ENCODE measurements around the gene IGFN1.

Gene IGFN1

DNA sequence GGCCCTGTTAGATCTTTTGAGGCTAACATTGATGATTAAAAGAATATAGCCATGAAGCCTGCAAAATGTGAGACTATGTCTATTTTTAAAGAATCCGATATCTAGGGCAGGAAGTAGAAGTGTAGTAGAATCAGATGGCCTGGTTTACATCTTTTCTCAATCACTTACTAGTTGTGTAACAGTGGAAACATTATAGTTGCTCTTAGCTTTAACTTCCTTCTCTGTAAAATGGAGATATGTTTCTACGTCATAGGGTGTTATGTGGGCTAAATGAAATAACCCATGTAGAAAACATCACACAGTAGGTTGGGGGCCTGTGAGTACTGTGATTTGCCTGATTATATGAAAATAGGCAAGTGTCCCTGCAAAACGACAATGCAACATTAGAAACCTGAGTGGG is 4.4 kb upstream of the IGFN1 start:
- DNase-seq = no peak

DNA sequence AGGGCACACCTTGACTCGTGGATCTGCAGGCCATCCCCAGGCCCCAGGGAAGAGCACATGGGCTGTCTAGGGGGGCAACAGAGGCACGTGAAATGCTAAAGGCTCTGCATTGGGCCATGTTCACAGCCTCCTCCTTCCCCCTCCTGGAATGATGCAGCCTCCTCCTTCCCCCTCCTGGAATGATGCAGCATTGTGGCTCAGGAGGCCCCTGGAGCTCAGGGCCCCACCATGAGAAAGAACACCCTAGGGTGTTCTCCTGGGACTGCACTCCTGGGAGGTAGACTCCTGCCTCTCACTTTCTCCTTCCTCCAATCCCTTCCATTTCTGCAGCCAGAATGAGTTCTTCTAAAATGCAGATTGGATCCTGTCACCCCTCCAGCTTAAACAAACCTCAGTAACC is 1.5 kb upstream of the IGFN1 start:
- no peak for DNase-seq

DNA sequence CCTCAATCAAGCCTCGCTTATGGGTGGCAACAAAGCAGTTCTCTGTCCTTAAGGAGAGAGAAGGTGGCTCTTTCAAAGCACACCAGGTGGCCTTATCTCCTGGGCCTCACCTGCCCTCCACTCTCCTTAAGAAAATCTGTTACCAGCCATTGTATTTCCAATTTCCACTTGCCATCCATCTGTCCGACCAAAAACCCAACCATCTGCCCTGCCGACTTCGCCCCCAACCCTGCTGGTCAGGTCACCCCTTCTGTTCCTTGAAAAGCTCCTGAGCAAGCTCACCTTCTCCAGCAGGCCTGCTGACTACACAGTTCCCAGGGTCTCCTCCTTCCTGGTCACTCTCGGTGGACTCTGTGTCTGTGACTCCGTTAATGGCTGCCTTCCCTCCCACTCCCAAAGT is 619 bp upstream of the IGFN1 start:
- DNase-seq = no peak

DNA sequence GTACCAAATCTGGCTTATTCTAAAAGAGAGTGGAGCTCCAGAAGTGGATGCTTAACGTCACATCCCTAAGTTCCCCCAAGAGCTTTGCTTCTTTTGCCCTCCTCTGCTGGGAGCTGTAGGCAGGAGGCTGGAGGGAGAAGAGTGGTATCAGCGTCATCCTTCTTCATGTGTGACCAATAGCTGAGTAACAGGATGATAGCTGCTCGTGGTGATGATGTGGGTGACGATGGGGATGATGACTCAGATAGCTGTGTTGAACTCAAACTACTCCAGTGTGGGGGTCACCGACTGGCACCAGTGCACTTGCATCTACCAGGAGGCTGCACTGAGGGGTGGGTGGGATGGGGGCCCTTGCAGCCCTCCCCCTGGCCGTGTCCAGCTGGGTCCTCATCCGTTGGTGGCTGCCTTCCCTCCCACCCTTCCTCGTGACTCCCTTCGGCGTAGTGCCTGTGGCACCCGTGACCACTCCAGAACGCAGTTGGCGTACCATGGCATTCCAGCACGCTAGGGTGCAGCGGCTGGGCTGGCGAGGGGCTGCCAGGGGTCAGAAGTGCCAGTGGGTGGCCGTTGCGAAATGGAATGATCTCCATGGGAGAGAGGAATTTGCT is 1.1 kb downstream of the IGFN1 start:
- no peak for DNase-seq

DNA sequence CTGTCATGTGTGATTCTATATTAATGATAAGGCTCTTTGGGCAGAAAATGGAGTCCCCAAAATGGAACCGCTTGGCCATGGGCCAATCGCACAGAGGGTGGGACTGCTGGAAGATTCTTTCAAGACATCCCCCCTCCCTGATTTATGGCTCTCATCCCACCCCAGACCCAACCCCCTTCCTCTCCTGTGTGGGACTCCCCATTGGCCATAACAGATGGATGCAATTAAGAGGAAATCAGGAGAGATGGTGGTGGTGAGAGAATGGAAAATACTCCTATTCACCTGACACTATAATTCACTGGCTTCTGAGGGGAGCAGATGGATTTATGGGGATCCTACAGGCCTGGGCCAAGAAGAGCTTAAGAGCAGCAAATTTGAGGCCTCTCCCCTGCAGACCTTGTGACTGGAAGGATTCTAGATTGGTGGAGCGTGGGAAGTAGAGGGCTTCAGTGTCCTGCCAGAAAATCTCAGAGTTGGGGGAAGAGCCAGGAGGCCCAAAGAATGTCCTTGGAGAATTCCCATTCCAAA is 1.7 kb downstream of the IGFN1 start:
- no peak for DNase-seq

DNA sequence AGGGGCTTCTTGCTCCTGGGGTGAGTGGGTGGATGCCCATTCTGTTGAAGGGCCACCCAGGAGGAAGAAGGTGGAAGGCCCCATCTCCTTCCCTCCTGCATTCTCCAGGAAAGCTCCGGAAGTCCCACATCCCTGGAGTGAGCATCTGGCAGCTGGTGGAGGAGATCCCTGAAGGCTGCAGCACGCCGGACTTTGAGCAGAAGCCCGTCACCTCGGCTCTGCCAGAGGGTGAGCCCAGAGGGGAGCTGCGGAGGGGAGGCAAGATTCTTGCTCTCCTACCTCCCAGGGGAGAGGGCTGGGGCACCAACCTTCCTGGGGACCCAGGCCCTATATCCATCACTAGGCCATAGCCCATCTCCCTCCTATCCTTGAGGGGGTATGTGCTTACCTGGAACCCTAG is 3.4 kb downstream of the IGFN1 start:
- no peak for DNase-seq

DNA sequence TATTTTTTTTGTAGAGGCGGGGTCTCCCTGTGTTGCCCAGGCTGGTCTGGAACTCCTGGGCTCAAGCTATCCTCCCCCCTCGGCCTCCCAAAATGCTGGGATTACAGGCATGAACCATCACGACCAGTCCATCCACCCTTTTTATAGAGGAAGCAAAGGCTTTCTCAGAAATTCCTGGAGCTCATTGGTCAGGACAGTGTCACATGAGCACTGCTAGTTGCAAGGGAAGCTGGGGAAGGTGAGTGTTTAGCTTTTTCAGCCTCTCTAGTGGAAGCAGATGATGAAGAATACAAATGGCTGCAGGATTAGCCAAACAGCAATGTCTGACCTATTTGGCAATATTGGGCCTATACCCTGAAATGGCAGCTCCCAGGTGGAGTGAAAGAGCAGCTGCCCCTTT is 8.0 kb downstream of the IGFN1 start:
- DNase-seq = no peak

DNA sequence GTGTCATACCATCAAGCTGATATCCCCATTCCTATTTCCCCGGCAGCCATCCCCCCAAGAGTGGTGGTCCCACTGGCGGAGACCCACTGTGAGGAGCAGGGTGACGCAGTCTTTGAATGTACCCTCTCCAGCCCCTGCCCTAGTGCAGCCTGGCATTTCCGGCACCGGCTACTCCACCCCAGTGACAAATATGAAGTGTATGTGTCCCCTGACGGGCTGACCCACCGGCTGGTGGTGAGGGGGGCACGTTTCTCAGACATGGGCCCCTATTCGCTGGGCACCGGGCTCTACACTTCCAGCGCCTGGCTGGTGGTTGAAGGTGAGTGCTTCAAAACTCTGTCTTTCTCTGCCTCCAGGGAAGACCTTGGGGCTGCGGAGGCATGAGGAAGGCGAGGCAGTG is 14.4 kb downstream of the IGFN1 start:
- DNase-seq = no peak

DNA sequence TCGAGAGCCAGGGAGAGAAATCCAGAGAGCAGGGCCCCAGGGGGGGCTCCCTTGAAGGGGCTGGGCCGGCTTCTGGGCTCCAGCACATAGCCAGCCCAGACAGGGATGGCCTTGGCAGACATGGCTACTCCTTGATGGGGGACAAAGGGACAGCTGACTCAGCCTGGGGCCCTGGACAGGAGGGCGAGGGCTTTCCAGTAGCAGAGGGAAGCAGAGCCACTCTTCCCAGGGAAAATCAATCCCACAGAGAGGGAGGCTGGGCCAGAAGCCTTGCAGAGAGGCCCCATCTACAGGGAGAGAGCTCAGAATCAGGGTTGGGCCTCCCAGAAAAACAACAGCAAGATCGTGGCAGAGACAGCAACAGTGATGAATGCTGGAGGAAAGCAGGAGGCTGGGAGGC is 15.6 kb downstream of the IGFN1 start:
- no peak for DNase-seq

DNA sequence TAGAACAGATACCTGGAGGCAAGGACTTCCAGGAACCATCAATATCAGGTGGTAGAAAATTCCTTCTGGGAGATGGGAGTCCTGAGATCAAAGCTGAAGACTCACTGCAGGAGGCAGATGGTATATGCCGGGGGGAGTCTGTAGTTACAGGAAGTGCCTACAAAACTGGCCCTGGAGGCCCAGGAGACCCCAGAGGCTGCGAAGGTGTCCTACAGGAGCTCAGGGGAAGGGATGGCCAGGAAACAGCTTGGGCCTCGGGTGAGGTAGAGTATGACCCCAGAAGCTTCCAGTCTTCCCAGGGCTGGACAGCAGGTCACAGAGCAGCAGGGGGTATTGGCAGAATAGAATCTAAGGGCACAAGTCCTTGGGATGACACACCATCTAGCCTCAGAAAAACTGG is 16.4 kb downstream of the IGFN1 start:
- no peak for DNase-seq

DNA sequence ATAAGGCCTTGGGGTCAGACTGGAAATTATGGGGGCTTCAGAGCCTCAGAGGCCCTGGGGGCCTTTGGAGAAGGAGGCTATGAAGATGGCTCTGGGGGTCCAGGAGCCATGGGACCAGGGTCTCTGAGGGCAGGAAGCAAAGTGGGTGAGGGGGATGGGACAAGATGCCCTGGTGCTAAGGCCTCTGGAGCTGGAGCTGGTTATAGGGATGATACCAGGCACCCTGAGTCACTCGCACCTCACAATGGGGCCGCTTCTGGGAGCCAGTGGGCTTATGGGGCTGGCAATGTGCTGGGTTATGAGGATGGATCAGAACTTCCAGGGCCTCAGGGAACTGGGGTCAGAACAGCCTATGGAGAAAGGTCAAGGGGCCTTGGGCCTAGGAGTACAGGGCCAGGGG is 17.6 kb downstream of the IGFN1 start:
- no peak for DNase-seq

DNA sequence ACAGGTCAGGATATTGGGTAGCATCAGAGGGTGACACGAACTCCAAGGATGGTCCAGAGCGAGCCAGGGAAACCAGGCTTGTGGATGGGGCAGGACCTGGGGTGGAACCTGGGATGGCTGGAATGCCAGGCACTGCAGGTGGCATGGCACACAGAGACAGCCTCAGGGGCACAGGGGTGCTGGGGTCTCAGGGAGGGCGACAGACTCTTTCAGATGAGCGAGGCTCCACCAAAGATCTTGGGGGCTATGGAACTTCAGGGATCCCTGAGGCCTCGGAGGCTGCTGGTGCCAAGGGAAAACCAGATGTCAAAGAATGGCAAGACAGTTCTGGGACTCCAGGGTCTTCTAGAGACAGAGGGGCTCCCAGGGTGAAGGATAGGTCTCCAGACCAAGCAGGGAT is 21.4 kb downstream of the IGFN1 start:
- no peak for DNase-seq

DNA sequence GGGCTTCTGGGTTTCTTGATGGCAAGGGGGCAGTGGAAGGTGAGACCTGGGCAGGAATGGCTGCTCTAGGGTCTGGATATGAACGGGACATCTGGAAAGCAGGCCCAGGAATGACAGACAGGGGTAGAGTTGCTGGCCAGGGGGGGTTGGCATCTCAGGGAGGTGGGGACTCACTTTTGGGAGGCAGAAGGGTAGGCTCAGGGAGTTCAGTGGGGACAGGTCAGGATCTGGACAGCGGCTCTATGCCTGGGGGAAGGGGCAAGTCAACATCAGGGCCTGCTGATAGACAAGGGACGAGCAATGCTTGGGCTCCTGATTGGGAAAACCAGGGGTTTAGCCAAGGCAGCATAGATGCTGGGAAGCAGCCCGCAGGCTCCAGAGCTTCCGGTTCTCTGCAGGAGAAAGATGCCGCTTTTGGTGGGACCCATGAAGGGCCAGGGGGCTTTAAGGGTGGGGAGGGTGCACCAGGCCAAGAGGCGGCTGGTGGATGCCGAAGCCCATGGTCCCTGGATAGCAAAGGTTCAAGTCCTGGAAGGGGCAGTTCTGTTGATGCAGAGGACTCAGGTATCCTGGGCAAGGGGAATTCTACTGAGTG is 21.9 kb downstream of the IGFN1 start:
- no peak for DNase-seq

DNA sequence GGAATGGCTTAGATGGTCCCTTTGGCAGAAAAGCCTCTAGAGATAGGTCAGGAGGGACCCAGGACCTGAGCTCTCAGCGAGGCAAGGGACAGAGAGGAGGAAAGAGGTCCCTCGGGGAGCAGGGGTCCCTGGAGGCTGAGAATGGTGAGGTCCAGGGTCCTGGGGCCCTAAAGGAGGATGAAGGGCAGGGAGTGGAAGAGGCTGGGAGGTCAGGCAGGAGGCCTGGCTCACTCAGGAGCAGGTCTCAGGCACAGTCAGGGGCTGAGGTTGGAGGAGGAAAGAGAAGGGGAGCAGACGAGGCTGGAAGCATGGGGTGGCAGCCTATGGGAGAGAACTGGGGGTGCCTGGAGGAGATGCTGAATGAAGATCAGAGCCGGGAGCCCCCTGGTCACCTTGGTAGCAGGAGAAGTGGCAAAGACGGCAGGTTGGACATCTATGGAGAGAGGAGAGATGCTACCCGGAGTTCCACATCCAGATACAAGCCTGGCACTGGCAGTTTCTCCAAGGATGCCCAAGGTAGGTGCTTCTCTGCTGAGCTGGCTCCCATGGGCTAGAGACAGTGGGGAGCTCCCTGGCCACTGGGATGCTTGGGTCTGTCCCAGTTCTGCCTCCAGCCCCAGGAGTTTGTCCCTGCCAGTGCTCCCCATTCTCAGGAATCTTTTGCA is 22.6 kb downstream of the IGFN1 start:
- DNase-seq = no peak

DNA sequence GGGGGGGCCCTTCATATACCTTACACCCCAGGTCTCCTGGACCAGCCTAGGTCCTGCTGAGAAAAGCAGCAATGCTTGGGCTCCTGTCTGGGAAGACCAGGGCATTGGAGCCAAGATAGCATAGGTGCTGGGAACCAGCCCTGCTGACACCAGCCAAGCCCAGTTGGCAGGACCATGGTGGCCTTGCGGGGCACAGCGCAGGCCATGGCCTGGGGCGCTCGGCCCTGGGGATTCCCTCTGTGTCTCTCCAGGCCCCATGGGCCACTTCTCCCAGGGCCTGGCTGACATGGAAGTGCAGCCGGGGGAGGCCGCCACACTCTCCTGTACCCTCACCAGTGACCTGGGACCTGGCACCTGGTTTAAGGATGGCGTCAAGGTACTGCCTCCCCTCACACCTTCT is 23.3 kb downstream of the IGFN1 start:
- DNase-seq = no peak

DNA sequence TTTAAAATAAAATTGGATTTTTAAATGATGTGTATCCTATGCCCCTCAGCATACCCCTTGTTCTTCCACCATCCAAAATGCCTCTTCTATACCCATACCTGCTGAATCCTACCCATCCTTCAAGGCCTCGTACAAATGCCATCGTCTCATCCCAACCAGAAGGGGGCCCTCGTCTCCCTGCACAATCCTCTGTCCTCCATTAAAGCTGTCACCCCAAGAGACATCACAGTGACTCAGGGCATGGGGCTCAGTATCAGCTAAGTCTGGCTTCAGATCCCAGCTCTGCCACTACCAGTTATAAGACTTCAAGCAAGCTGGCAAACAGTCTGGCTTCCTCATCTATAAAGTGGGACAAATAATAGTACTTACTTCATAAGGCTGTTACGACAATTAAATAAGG is 23.8 kb downstream of the IGFN1 start:
- DNase-seq = no peak

DNA sequence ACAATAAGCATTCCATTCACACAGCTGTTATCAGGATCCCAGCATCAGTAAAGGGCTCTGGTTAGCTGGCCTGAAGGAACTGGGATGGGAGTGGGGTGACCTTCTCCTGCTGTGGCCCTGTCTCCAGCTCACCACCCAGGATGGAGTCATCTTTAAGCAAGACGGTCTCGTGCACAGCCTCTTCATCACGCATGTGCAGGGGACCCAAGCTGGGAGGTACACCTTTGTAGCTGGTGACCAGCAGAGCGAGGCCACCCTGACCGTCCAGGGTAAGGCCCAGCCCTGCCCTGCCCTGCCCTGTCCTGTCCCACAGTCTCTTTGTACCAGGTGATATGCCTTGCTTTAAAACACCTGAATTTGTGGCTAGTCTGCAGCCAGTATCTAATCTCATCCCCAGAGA is 24.3 kb downstream of the IGFN1 start:
- no peak for DNase-seq

DNA sequence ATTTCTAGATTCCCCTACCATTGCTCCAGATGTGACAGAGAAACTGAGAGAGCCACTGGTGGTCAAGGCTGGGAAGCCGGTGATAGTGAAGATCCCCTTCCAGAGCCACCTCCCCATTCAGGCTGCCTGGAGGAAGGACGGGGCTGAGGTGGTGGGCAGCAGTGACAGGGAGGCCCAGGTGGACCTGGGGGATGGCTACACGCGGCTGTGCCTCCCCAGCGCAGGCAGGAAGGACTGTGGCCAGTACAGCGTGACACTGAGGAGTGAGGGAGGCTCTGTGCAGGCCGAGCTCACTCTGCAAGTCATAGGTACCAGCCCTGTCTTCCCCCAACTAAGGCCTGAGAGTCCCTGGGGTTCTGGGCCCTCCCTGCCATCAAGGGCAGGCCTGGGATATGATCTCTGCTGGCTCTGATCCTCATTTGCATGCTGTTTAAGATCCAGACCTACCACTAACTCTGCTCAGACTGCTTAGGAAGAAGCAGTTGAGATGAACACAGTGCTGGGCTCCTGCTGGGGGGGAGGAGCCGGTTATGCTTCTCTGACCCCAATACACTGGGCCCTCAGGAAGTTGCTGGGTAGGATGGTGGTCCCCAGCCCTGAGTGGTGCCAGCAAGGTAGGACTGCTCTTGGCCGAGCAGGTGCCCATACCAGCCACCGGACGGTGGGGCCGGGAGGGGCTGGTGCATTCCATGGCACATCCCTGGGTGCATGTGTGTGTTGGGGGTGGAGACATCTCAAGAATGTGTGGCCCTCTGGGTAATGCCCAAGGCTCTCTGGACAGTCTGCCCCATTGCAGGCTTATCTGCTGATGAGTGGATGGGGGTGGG is 25.1 kb downstream of the IGFN1 start:
- no peak for DNase-seq

DNA sequence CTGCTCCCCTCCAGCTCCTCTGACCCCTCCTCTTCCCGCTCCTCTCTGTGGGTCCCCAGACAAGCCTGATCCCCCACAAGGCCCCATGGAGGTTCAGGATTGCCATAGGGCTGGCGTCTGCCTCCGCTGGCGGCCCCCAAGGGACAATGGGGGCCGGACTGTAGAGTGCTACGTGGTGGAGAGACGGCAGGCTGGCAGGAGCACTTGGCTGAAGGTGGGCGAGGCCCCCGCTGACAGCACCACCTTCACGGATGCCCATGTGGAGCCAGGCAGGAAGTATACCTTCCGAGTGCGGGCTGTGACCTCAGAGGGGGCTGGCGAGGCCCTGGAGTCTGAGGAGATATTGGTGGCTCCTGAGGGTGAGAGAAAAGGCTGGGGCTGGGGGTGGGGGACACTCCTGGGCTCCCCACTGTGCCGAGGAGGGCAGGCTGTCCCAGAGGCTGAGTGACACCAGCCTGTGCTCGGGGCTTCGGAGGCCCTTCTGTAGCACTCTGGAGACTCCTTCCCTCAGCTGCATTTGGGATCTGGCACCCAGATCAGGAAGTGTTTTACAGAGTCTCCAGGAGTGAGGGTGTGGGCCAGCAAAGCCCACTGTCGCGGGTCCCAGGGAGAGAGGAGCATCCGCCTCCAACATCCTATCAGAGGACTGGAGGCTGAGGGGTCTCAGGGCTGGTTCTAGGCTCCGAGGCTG is 25.9 kb downstream of the IGFN1 start:
- DNase-seq = no peak

DNA sequence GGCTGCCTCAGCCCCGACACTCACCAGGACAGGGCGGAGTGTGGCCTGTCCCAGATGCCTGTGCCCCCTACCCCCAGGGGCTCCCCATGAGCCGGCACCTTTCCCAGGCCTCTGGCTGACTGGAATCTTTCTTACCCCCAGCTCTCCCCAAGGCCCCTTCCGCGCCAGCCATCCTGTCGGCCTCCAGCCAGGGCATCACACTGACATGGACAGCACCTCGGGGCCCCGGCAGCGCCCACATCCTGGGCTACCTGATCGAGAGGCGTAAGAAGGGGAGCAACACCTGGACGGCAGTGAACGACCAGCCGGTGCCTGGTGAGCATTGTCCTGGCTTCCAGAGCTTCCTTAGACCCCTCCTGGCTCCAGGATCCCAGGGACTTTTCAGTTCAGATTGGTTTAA is 26.5 kb downstream of the IGFN1 start:
- DNase-seq = no peak

DNA sequence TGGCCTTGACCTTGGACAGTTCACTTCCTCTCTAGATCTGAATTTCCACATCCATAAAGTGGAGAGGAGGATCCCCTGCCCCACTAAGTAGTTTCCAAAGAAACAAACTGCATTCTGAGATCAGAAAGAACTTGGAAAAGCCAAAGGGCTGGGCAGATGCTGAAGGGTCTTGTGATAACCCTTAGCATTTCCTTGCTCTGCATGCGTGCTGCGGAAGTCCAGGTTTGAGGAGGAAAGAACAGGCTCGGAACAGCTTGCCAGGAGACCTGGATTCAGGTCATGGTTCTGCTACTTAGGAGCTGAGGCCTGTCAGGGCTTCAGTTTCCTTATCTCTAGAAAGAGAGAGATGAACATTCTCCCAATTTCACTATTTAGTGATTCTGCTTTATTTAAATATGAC is 27.2 kb downstream of the IGFN1 start:
- no peak for DNase-seq

DNA sequence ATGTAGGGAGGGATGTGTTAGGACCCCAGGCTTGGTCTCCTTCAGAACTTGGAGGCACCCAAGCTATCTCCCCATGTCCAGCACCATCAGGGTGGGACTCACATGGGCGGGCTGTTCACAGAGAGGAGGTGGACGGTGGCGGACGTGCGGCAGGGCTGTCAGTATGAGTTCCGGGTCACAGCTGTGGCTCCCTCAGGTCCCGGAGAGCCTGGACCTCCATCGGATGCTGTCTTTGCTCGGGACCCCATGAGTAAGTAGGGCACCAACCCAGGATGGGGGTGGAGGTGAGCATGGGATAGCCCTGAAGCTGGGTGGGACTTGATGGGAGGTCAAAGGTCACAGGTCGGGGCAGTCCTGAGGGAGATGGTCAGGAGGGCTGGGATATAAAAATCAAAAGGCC is 27.8 kb downstream of the IGFN1 start:
- DNase-seq = no peak
